HT-29 (cell line): ENCODE measurements around the gene PTGFRN. TPM values are rescaled to one million over a fixed set of nuclear protein-coding genes. Genes with fewer than 3 reads are reported as not detected.

Experiments
- DNase-seq: peaks from one replicate; pipeline ENCODE4 v3.0.0-alpha.2; 2015; ENCODE audit warnings: low spot score
- total RNA-seq: library from RNA; depleted of rRNA; stranded (reverse); fragments of >200 nt; shearing (Covaris generic); gene quantifications from 2 replicates; pipeline ENCODE4 v1.2.3, GENCODE V29; 2014

The PTGFRN gene
- total RNA-seq, 1 experiment from 2014 or later: 35.2 TPM

- no peak for DNase-seq
Measured at GRCh38 chr1:116997636-116998035, 87.9 kb downstream of the PTGFRN start.

- DNase-seq: no peak
Measured at GRCh38 chr1:116999596-116999995, 89.9 kb downstream of the PTGFRN start.

GRCh38 chr1:117000142-117000541, 90.4 kb downstream of the PTGFRN start:
- no peak for DNase-seq

- no peak for DNase-seq
Measured at GRCh38 chr1:117001254-117001927, 91.7 kb downstream of the PTGFRN start, which contains the start of gene CD101. TSS of gene CD101 (plus strand) at chr1:117001760. CDS start at chr1:117001818, 58 bp downstream.

- no peak for DNase-seq
Measured at GRCh38 chr1:117003223-117003875, 93.6 kb downstream of the PTGFRN start.

- no peak for DNase-seq
Measured at GRCh38 chr1:117007719-117008013, 98.0 kb downstream of the PTGFRN start.

- DNase-seq: no peak
Measured at GRCh38 chr1:117008656-117009055, 98.9 kb downstream of the PTGFRN start.

- DNase-seq: no peak
Measured at GRCh38 chr1:117009132-117009531, 99.4 kb downstream of the PTGFRN start.

- no peak for DNase-seq
Measured at GRCh38 chr1:117010310-117010969, 100.7 kb downstream of the PTGFRN start.

GRCh38 chr1:117011334-117011733, 101.6 kb downstream of the PTGFRN start:
- DNase-seq: no peak

GRCh38 chr1:117013309-117013858, 103.7 kb downstream of the PTGFRN start:
- peak; percentile 23 for DNase-seq

- no peak for DNase-seq
Measured at GRCh38 chr1:117014209-117014608, 104.5 kb downstream of the PTGFRN start.

GRCh38 chr1:117015724-117016123, 106.0 kb downstream of the PTGFRN start:
- DNase-seq: no peak

- DNase-seq: no peak
Measured at GRCh38 chr1:117017062-117017461, 107.3 kb downstream of the PTGFRN start.

- no peak for DNase-seq
Measured at GRCh38 chr1:117017648-117018047, 107.9 kb downstream of the PTGFRN start.

- no peak for DNase-seq
Measured at GRCh38 chr1:117020526-117021156, 110.9 kb downstream of the PTGFRN start.

GRCh38 chr1:117022114-117022513, 112.4 kb downstream of the PTGFRN start:
- DNase-seq: no peak

GRCh38 chr1:117025568-117025967, 115.9 kb downstream of the PTGFRN start:
- DNase-seq: no peak

GRCh38 chr1:117026361-117026760, 116.6 kb downstream of the PTGFRN start:
- no peak for DNase-seq

- no peak for DNase-seq
Measured at GRCh38 chr1:117029685-117030084, 120.0 kb downstream of the PTGFRN start.

- no peak for DNase-seq
Measured at GRCh38 chr1:117030271-117030877, 120.7 kb downstream of the PTGFRN start.

GRCh38 chr1:117032266-117032665, 122.5 kb downstream of the PTGFRN start:
- DNase-seq: no peak
